ENCODE results near the gene ZNF267.
A peak's percentile ranks its signal among the peaks of the same experiment; 100 is the strongest.

The ZNF267 gene

DNA sequence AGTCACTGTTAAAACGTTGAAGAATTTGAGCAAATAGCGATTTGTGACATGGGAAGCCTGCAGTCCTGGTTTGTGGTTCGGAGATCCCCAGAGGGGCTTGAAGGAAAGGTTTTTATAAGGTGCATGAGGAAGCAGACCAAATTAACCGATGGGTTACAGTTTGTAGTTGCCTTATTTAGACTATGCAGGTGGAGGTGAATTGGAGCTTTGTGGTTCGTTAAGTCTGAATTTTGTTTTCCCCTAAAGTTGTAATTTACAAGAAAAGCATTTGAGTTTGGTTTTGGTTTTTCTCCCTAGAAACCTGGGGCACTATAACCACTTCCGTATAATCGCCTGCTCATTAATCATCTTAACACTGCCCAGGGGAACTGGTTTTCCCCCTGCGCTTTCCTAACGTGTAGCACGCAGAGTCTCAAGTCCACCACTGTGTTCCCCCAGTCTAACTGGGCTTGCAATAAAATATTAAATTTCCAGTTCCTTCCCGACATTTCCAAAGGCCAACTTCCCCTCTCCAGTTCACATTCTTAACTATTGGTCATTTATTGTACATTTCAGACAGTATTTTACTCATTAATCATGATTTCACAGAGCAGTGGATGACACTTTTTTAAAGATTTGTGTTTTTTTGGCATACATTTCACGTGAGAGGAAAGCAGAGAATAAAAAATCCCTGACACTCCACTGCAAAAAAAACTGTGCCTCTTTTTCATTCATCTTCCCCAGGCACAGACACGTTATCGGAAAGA lies 932 bp downstream of the ZNF267 start (continued):
- TF ChIP-seq ZNF692 (tag by site-specific recombination; IDR thresholded peaks at IDR 0.05) (no peak), GLIS1 (tag by site-specific recombination; IDR thresholded peaks at IDR 0.05) (no peak), IKZF3 (tag by site-specific recombination; IDR thresholded peaks at IDR 0.05) (peak; percentile 66), ZNF10 (tag by site-specific recombination; IDR thresholded peaks at IDR 0.05) (no peak)

DNA sequence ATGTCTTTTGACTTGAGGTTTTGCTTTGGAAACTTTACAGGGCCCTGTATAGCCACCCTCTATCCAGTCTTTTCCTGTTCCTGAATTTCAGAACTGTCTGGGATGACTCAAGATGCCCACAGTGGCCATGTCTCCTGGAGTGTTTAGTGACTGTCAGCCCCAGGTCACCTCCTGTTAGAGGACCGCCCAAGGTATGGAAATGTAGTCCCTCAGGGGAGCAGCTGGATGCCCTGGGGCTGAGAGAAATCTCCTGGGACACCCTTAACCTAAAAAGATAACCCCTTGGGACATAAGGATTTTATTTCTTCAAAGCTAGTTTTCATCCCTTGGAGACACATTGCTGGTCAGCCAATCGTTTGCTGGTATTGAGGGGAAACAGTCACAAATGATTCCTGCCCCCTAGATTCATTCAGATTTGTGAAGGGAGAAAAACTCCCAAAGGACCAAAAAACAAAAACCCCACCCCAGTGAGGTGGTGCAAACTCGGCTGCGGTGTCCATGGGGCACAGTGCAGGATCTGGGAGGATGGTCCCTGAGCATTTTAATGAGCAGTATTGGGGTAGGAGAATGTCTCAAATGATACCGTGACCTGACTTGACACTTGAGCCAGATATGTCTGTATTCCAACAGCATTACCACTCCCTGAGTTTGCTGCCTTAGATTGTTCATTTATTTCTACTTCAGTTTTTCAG lies 1.7 kb downstream of the ZNF267 start:
- H3K4me3 ChIP-seq (ENCODE audit: low read depth, low read length) = peak overlapping the region; percentile 84
- no peaks in the 10 kb centered on the region for H3K9me3 ChIP-seq (ENCODE audit: control insufficient read depth, insufficient read depth, low read depth, low read length)
- no peak overlapping the region for H3K27ac ChIP-seq (ENCODE audit: extremely low read depth, low read depth, low read length)
- peaks cover 0 to 17% of the 10 kb centered on the region in 2 experiments; a peak in 2 of 3 replicates for H3K36me3 ChIP-seq (ENCODE audit: control insufficient read depth in 2 of 2, insufficient read depth in 1 of 2, low read length in 2 of 2)
- TF ChIP-seq ZNF394 (tag by site-specific recombination; IDR thresholded peaks at IDR 0.05; ENCODE audit: borderline replicate concordance) = no peak
- TF ChIP-seq IKZF3 (tag by site-specific recombination; IDR thresholded peaks at IDR 0.05) = peak; percentile 6; the same call in 1 of the 2 replicates
- no peak for TF ChIP-seq ZNF776 (tag by site-specific recombination; IDR thresholded peaks at IDR 0.05; ENCODE audit: borderline replicate concordance)
- no peak for TF ChIP-seq ZNF664 (tag by site-specific recombination; IDR thresholded peaks at IDR 0.05)
- TF ChIP-seq ZNF121 (tag by site-specific recombination; IDR thresholded peaks at IDR 0.05) = no peak
- no peak for TF ChIP-seq ZNF670 (tag by site-specific recombination; IDR thresholded peaks at IDR 0.05; ENCODE audit: low read depth)
- TF ChIP-seq, protein P1, sequence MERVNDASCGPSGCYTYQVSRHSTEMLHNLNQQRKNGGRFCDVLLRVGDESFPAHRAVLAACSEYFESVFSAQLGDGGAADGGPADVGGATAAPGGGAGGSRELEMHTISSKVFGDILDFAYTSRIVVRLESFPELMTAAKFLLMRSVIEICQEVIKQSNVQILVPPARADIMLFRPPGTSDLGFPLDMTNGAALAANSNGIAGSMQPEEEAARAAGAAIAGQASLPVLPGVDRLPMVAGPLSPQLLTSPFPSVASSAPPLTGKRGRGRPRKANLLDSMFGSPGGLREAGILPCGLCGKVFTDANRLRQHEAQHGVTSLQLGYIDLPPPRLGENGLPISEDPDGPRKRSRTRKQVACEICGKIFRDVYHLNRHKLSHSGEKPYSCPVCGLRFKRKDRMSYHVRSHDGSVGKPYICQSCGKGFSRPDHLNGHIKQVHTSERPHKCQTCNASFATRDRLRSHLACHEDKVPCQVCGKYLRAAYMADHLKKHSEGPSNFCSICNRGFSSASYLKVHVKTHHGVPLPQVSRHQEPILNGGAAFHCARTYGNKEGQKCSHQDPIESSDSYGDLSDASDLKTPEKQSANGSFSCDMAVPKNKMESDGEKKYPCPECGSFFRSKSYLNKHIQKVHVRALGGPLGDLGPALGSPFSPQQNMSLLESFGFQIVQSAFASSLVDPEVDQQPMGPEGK (tag by site-specific recombination; IDR thresholded peaks at IDR 0.05) = no peak
- no peak for TF ChIP-seq ZNF521 (tag by site-specific recombination; IDR thresholded peaks at IDR 0.05)
- TF ChIP-seq ZNF133 (tag by site-specific recombination; IDR thresholded peaks at IDR 0.05) = no peak
- peak; percentile 82 for TF ChIP-seq ZIC2 (tag by site-specific recombination; IDR thresholded peaks at IDR 0.05)
- TF ChIP-seq ZBTB48 (tag by site-specific recombination; IDR thresholded peaks at IDR 0.05) = 0 out of 2 replicates have a peak, but pooled peaks have one; percentile 51
- TF ChIP-seq ZNF48 (tag by site-specific recombination; IDR thresholded peaks at IDR 0.05) = no peak
- peak; percentile 43; the same call in 1 of the 2 replicates for TF ChIP-seq GLIS1 (tag by site-specific recombination; IDR thresholded peaks at IDR 0.05)
- no peak for TF ChIP-seq ZNF621 (tag by site-specific recombination; IDR thresholded peaks at IDR 0.05)
- TF ChIP-seq ZNF26 (tag by site-specific recombination; IDR thresholded peaks at IDR 0.05) = no peak
- ChIA-PET CTCF (interaction anchor here (0.8 kb wide), 1 partner anchor 551 kb away, joined by 5 read pairs; no protein-coding TSS in a partner anchor), POLR2A (no interaction called here)
- peaks cover 25% of the 10 kb centered on the region for H3K4me1 ChIP-seq (ENCODE audit: control insufficient read depth, insufficient read depth, low read length)
